Stomach (tissue), 4 donors: ENCODE results near the gene ZBTB42.

ENCODE experiments used
- EP300 ChIP-seq: sonication (generic); formaldehyde crosslinking; IDR thresholded peaks from one replicate; pipeline ENCODE4 v1.6.1; 2017; ENCODE audit warnings: antibody characterized with exemption
- POLR2A ChIP-seq, 4 donors: fragments of 450-650 bp; IDR thresholded peaks; one replicate each; pipeline ENCODE4 v1.6.1; 2016; ENCODE audit warnings: antibody characterized with exemption in 4 of 4, control low read depth in 2 of 4, mild to moderate bottlenecking in 1 of 4, moderate library complexity in 1 of 4
- TF ChIP-seq, protein P1 (sequence below), 7 experiments: fragments of 450-650 bp in 4 of 7; fragments of 200-600 bp in 3 of 7; sonication (generic) in 3 of 7; IDR thresholded peaks; one replicate each; pipeline ENCODE4 v1.5.1; 2016 to 2019; ENCODE audit warnings: antibody characterized with exemption in 7 of 7, control low read depth in 2 of 7, mild to moderate bottlenecking in 1 of 7

DNA sequence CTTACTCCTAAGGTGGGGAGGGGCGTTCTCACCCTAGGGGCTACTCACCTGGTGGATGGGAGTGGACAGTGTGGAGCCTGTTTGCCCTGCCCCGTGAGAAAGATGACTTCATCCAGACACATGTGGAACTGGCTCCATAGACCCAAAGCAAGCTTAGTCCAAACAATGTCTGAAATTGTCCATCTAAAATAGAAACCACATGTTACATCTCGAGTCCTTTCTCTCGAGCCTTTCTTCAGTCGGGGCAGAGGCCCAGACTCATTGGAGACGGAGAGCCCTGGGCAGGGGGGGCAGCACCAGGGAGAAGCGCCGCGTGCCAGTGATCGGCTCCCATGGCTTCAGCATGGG, 43.7 kb upstream of the ZBTB42 start:
- no peak for TF ChIP-seq EP300
- TF ChIP-seq POLR2A (IDR thresholded peaks at IDR 0.05): no peak
- TF ChIP-seq, protein P1, sequence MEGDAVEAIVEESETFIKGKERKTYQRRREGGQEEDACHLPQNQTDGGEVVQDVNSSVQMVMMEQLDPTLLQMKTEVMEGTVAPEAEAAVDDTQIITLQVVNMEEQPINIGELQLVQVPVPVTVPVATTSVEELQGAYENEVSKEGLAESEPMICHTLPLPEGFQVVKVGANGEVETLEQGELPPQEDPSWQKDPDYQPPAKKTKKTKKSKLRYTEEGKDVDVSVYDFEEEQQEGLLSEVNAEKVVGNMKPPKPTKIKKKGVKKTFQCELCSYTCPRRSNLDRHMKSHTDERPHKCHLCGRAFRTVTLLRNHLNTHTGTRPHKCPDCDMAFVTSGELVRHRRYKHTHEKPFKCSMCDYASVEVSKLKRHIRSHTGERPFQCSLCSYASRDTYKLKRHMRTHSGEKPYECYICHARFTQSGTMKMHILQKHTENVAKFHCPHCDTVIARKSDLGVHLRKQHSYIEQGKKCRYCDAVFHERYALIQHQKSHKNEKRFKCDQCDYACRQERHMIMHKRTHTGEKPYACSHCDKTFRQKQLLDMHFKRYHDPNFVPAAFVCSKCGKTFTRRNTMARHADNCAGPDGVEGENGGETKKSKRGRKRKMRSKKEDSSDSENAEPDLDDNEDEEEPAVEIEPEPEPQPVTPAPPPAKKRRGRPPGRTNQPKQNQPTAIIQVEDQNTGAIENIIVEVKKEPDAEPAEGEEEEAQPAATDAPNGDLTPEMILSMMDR (IDR thresholded peaks at IDR 0.05): no peak
